Peyer's patch (tissue), 4 donors: ENCODE measurements around the gene DGKI. TPM values are rescaled to one million over a fixed set of nuclear protein-coding genes. Genes with fewer than 3 reads are reported as not detected.

ENCODE experiments used
- DNase-seq, 3 donors: peaks; one replicate each; pipeline ENCODE4 v3.0.0-alpha.2; 2017 to 2019
- H3K27ac ChIP-seq, 4 donors: fragments of 200-600 bp; sonication (generic); one replicate each; pipeline ENCODE4 v1.5.1; 2016 to 2019
- H3K27me3 ChIP-seq, 2 donors: fragments of 200-600 bp; sonication (generic); one replicate each; pipeline ENCODE4 v1.5.1; 2019
- H3K36me3 ChIP-seq, 3 donors: fragments of 200-600 bp; sonication (generic); one replicate each; pipeline ENCODE4 v1.5.1; 2016 to 2019
- H3K4me1 ChIP-seq, 4 donors: fragments of 200-600 bp; sonication (generic); one replicate each; pipeline ENCODE4 v1.5.1; 2016 to 2019
- H3K4me3 ChIP-seq, 4 donors: fragments of 200-600 bp; sonication (generic); 1 replicate in 3 of 4; 2 replicates in 1 of 4; pipeline ENCODE4 v1.5.1; 2016 to 2019; ENCODE audit warnings: mild to moderate bottlenecking in 1 of 4
- H3K9me3 ChIP-seq, 4 donors: fragments of 200-600 bp; sonication (generic); one replicate each; pipeline ENCODE4 v1.5.1; 2016 to 2019; ENCODE audit warnings: mild to moderate bottlenecking in 1 of 4
- POLR2A ChIP-seq, 2 donors: fragments of 450-650 bp; IDR thresholded peaks; one replicate each; pipeline ENCODE4 v1.5.1; 2017; ENCODE audit warnings: antibody characterized with exemption in 2 of 2, mild to moderate bottlenecking in 2 of 2, moderate library complexity in 2 of 2
- total RNA-seq, 4 donors: library from RNA; depleted of rRNA; stranded (reverse); fragments of >200 nt; gene quantifications; one replicate each; pipeline ENCODE4 v1.1.0, GENCODE V29; 2016
- TF ChIP-seq, protein P1 (sequence below), 6 experiments: fragments of 450-650 bp in 4 of 6; fragments of 200-600 bp in 2 of 6; sonication (generic) in 1 of 6; IDR thresholded peaks; one replicate each; pipeline ENCODE4 v1.5.1; 2017 to 2019; ENCODE audit warnings: antibody characterized with exemption in 6 of 6, mild to moderate bottlenecking in 3 of 6, moderate library complexity in 1 of 6

Gene DGKI
- total RNA-seq, 4 donors from 2014 or later = 0.19 to 0.40 (median 0.35) TPM; not detected in 1

DNA sequence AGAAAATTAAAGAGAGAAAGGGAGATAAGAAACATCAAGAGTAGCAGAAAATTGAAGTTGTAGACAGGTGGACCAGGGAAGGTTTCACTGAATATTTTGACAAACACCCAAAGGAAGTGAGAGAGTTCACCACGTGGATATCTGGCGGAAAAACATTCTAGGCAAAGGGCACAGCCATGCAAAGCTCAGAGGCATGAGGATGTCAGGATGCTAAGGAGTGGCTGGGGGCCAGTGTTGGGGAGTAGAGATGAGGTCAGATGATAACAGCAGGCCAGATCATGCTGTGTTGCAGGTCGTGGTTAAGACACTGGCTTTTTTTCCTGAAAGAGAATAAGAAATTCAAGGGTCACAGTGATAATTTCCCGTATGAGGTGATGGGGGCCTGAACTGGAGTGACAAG lies 181.9 kb downstream of the DGKI start:
- TF ChIP-seq, protein P1, sequence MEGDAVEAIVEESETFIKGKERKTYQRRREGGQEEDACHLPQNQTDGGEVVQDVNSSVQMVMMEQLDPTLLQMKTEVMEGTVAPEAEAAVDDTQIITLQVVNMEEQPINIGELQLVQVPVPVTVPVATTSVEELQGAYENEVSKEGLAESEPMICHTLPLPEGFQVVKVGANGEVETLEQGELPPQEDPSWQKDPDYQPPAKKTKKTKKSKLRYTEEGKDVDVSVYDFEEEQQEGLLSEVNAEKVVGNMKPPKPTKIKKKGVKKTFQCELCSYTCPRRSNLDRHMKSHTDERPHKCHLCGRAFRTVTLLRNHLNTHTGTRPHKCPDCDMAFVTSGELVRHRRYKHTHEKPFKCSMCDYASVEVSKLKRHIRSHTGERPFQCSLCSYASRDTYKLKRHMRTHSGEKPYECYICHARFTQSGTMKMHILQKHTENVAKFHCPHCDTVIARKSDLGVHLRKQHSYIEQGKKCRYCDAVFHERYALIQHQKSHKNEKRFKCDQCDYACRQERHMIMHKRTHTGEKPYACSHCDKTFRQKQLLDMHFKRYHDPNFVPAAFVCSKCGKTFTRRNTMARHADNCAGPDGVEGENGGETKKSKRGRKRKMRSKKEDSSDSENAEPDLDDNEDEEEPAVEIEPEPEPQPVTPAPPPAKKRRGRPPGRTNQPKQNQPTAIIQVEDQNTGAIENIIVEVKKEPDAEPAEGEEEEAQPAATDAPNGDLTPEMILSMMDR (IDR thresholded peaks at IDR 0.05) = no peak
- no peak for TF ChIP-seq POLR2A (IDR thresholded peaks at IDR 0.05)
- no peaks in the 10 kb centered on the region for H3K4me1 ChIP-seq
- H3K27ac ChIP-seq = no peak overlapping the region
- no peaks in the 10 kb centered on the region for H3K9me3 ChIP-seq
- no peaks in the 10 kb centered on the region for H3K27me3 ChIP-seq
- no peak overlapping the region for H3K4me3 ChIP-seq
- H3K36me3 ChIP-seq = no peaks in the 10 kb centered on the region
- DNase-seq = no peak

DNA sequence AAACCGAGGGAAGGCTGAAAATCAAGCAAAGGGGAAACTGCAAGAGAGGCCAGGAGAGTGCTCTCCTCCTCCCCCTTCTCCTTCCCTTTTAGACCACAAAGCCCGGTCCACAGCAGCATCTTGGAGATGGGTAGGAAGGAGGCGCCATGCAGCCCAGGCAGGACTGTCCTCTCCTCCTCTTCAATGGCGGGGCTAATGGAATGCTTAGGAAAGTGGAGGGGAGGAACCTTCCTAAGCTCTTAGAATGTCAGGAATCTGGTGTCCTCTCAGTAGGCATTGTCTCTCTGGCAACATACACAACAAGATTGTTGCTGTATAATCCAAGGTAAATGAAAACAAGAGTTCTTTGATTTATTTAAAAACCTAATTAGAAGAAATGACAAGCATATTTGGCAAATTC lies 185.1 kb downstream of the DGKI start:
- Histone ChIP-seq H3K4me3 (no peak overlapping the region), H3K36me3 (no peaks in the 10 kb centered on the region), H3K9me3 (no peaks in the 10 kb centered on the region), H3K27me3 (no peaks in the 10 kb centered on the region), H3K27ac (no peak overlapping the region), H3K4me1 (no peaks in the 10 kb centered on the region)
- DNase-seq = no peak
- TF ChIP-seq, protein P1 (IDR thresholded peaks at IDR 0.05) = no peak
- TF ChIP-seq POLR2A (IDR thresholded peaks at IDR 0.05) = no peak

DNA sequence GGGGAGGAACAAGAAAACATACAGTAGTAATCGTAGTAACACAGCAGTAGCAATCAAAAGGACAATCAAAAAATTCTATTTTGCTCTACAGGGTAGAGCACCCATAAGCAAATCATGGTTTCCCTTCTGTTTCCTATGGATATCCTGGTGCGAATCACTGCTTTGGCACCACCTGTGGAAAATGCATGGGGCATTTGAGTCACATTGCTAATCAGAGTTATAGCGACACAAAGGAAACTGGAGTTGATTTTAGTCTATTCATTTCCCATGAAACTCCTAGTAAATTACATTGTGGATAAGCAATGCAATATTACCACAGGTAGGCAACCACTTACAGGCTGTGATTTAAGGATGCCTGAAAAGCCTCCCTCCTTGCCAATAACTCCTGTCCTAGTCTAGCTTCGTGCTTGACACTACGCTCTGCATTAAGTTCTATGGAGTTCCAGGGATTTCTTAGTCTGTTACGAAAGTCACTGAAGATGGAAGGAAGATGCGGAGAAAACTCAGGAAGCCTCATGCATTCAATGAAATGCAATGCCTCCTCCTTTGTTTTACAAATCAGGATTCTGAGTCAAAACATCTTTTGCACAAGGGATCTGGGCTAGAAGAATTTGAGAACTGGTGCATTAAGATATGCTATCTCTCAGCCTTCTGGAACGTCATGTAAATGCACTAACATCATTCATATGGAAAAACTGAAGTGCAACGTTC lies 188.4 kb downstream of the DGKI start:
- no peaks in the 10 kb centered on the region for H3K36me3 ChIP-seq
- no peak overlapping the region for H3K4me3 ChIP-seq
- H3K4me1 ChIP-seq = no peaks in the 10 kb centered on the region
- no peaks in the 10 kb centered on the region for H3K9me3 ChIP-seq
- H3K27ac ChIP-seq = no peak overlapping the region
- no peak for DNase-seq
- H3K27me3 ChIP-seq = no peaks in the 10 kb centered on the region
- TF ChIP-seq POLR2A (IDR thresholded peaks at IDR 0.05) = no peak
- TF ChIP-seq, protein P1 (IDR thresholded peaks at IDR 0.05) = no peak

DNA sequence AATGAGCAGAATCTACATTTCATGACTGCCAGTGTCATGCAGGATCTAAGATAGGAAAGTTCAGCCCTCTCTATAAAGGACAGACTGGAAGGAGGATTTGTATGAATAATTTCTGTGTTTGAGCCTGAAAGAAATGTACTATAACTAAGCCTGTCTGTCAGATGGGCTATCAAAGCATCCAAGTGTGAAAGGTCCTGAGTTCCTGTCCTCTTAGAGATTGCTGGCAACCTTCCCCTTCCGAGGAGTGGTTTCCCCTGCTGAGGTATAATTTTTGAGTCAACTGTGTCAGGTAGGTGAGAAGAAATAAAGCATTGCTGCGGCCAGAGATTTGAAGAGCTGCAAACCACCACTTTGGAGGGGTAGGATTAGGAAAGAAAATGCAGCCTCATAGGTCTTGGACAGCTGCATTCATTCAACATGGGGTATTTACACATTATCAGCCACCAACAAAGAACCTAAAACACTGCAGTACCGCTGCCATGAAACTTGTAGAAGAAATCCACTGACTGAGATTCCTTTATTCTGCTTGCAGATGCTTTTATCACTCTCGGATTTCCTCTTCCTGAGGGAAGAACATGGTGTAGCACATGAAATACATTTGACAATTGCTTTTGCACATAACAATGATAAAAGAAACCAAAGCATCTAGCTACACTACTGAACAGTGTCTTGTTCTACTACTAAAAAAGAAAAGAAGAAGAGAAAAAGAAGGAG lies 189.1 kb downstream of the DGKI start:
- H3K9me3 ChIP-seq = no peaks in the 10 kb centered on the region
- H3K4me1 ChIP-seq = no peaks in the 10 kb centered on the region
- H3K4me3 ChIP-seq = no peak overlapping the region
- H3K27me3 ChIP-seq = no peaks in the 10 kb centered on the region
- no peak overlapping the region for H3K27ac ChIP-seq
- no peak for DNase-seq
- TF ChIP-seq, protein P1 (IDR thresholded peaks at IDR 0.05) = no peak
- no peak for TF ChIP-seq POLR2A (IDR thresholded peaks at IDR 0.05)
- H3K36me3 ChIP-seq = no peaks in the 10 kb centered on the region

DNA sequence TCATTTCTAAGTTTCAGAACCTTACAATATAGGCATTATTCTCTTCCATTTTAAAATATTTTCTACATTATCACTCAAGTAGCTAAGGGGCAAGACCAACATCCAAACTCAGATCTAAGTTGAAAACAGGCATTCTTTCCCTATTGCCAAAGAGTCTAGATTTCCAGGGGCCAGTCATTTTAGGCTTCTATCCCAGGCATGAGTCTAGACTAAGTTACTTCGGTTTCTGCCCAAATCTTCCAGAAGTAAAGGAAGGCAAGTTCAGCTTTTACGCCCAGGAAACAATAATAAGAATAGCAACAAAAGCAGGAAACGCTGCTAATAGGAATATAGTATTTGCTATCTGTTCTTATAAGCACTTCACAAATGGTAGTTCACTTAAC lies 189.9 kb downstream of the DGKI start:
- TF ChIP-seq, protein P1 (IDR thresholded peaks at IDR 0.05) = no peak
- TF ChIP-seq POLR2A (IDR thresholded peaks at IDR 0.05) = no peak
- H3K4me3 ChIP-seq = no peak overlapping the region
- DNase-seq = no peak
- no peak overlapping the region for H3K27ac ChIP-seq
- H3K4me1 ChIP-seq = no peaks in the 10 kb centered on the region
- no peaks in the 10 kb centered on the region for H3K9me3 ChIP-seq
- H3K36me3 ChIP-seq = no peaks in the 10 kb centered on the region
- H3K27me3 ChIP-seq = no peaks in the 10 kb centered on the region
